Measurements from ENCODE around the gene DMRT1. TPM values are rescaled to one million over a fixed set of nuclear protein-coding genes. Genes with fewer than 3 reads are reported as not detected.
A peak's percentile ranks its signal among the peaks of the same experiment; 100 is the strongest.

Gene DMRT1
- total and polyA plus RNA-seq, 2 donors from 2014 or later: not detected

DNA sequence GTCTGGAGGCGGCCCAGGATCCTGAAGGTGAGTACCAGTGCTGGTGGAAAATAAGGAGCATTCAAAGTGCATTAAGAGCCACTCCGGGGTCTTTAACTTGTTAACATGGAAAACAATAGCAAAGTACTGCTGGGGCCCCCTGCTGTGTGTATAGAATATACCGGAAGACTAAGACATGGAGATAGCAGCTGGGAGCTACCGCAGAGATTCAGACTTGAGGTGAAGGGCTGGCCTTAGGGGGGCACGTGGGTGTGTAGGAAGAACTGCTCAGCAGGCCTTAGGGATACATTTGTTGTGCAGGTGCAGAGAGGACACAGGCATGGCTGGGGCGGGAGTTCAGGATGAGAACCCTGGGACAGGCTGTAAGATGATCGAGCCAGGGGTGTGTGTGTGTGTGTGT lies 1.2 kb upstream of the DMRT1 start:
- Histone ChIP-seq H3K9me3 (ENCODE audit: control insufficient read depth in 2 of 3, insufficient read depth in 1 of 3, low read length in 3 of 3) (no peaks in the 10 kb centered on the region), H3K27ac (ENCODE audit: low read depth in 2 of 2, low read length in 2 of 2) (no peak overlapping the region), H3K36me3 (ENCODE audit: control insufficient read depth in 2 of 3, insufficient read depth in 3 of 3, low read length in 3 of 3) (no peaks in the 10 kb centered on the region), H3K9ac (ENCODE audit: low read length in 3 of 3) (no peak overlapping the region), H3K4me3 (ENCODE audit: low read length in 3 of 3) (no peak overlapping the region), H3K4me1 (ENCODE audit: control insufficient read depth in 2 of 3, insufficient read depth in 2 of 3, low read depth in 1 of 3, low read length in 3 of 3) (no peaks in the 10 kb centered on the region), H3K27me3 (ENCODE audit: control insufficient read depth, insufficient read depth, low read length) (peaks cover 34% of the 10 kb centered on the region)
- intact Hi-C loops (cut with DNase I): no loop called here
- DNase-seq (peak in 2 of 5 donors; percentile 15 to 16), FAIRE-seq (no peak)
- TF ChIP-seq, protein P1, sequence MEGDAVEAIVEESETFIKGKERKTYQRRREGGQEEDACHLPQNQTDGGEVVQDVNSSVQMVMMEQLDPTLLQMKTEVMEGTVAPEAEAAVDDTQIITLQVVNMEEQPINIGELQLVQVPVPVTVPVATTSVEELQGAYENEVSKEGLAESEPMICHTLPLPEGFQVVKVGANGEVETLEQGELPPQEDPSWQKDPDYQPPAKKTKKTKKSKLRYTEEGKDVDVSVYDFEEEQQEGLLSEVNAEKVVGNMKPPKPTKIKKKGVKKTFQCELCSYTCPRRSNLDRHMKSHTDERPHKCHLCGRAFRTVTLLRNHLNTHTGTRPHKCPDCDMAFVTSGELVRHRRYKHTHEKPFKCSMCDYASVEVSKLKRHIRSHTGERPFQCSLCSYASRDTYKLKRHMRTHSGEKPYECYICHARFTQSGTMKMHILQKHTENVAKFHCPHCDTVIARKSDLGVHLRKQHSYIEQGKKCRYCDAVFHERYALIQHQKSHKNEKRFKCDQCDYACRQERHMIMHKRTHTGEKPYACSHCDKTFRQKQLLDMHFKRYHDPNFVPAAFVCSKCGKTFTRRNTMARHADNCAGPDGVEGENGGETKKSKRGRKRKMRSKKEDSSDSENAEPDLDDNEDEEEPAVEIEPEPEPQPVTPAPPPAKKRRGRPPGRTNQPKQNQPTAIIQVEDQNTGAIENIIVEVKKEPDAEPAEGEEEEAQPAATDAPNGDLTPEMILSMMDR (IDR thresholded peaks at IDR 0.05; ENCODE audit: borderline replicate concordance, extremely low read depth, insufficient read depth): no peak

DNA sequence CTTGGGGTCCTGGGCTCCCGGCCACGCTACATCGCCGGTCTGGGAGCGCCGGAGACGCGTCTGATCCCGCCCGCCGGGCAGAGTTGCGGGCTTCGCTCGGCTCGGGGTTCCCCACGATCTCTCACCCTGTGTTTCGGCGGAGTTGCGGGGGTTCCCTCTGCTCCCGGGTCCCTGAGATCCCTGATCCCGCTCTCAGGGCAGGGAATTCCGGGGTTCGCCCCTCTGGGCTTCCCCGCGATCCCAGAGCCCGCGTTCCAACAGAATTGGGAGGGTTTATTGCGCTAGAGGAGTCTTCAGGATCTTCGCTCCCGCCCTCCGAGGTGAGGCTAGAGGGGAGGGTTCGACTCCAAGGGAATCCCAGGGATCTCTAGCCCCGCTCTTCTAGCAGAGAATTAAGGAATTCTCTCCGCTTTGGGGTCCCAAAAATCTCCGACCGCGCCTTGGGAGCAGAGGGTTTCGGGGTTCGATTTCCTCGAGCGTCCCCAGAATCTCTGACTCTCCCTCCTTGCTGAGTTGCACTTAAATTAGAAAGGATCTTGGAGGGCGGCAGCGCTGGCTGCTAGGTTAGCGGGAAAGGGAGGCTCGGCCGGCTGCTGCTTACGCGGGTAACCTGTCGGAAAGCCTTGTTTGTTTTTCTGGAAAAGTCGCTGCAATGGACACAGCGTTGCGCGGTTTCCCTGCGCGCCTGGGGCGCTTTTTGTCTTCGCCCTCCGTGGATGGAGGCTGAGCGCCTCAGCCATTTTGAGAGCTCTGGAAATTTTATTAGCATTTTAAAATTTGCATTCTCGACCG lies 1.3 kb downstream of the DMRT1 start:
- DNase-seq (peak in 3 of 5 donors; percentile 22 to 43 (median 42)), FAIRE-seq (no peak)
- TF ChIP-seq, protein P1 (IDR thresholded peaks at IDR 0.05; ENCODE audit: borderline replicate concordance, extremely low read depth, insufficient read depth): no peak
- intact Hi-C loops (cut with DNase I): no loop called here
- Histone ChIP-seq H3K9ac (ENCODE audit: low read length in 3 of 3) (no peak overlapping the region), H3K4me3 (ENCODE audit: low read length in 3 of 3) (no peak overlapping the region), H3K9me3 (ENCODE audit: control insufficient read depth in 2 of 3, insufficient read depth in 1 of 3, low read length in 3 of 3) (no peaks in the 10 kb centered on the region), H3K4me1 (ENCODE audit: control insufficient read depth in 2 of 3, insufficient read depth in 2 of 3, low read depth in 1 of 3, low read length in 3 of 3) (no peaks in the 10 kb centered on the region), H3K27ac (ENCODE audit: low read depth in 2 of 2, low read length in 2 of 2) (no peak overlapping the region), H3K36me3 (ENCODE audit: control insufficient read depth in 2 of 3, insufficient read depth in 3 of 3, low read length in 3 of 3) (no peaks in the 10 kb centered on the region), H3K27me3 (ENCODE audit: control insufficient read depth, insufficient read depth, low read length) (peaks cover 44% of the 10 kb centered on the region)

DNA sequence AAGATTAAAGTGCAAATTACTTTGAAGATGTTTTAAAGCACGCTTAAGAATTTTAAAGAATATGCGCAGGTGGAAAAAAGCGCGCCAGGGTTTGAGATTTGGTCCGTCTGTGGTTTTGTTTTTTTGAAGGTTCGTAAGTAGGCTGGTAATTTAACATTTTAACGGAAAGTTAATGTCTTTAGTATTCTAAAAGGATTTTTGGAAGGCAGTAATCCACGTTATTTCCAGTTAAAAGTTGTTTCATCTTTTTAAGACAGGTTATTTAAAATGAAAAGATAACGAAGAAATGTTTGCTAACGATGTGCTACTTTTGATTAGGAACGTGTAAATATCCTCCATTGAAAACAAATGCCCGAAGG lies 1.9 kb downstream of the DMRT1 start:
- H3K4me1 ChIP-seq (ENCODE audit: control insufficient read depth in 2 of 3, insufficient read depth in 2 of 3, low read depth in 1 of 3, low read length in 3 of 3): no peaks in the 10 kb centered on the region
- peaks cover 45% of the 10 kb centered on the region for H3K27me3 ChIP-seq (ENCODE audit: control insufficient read depth, insufficient read depth, low read length)
- peak in 1 of 5 donors; percentile 28 for DNase-seq

More for the DNA sequence above, 1.9 kb downstream of the DMRT1 start:
- intact Hi-C loops (cut with DNase I): no loop called here
- TF ChIP-seq, protein P1 (IDR thresholded peaks at IDR 0.05; ENCODE audit: borderline replicate concordance, extremely low read depth, insufficient read depth): no peak
- no peak overlapping the region for H3K4me3 ChIP-seq (ENCODE audit: low read length in 3 of 3)
- H3K27ac ChIP-seq (ENCODE audit: low read depth in 2 of 2, low read length in 2 of 2): no peak overlapping the region
- no peaks in the 10 kb centered on the region for H3K9me3 ChIP-seq (ENCODE audit: control insufficient read depth in 2 of 3, insufficient read depth in 1 of 3, low read length in 3 of 3)
- FAIRE-seq: no peak
- no peak overlapping the region for H3K9ac ChIP-seq (ENCODE audit: low read length in 3 of 3)
- no peaks in the 10 kb centered on the region for H3K36me3 ChIP-seq (ENCODE audit: control insufficient read depth in 2 of 3, insufficient read depth in 3 of 3, low read length in 3 of 3)
